Measurements from ENCODE around the gene TP63.

The TP63 gene

DNA sequence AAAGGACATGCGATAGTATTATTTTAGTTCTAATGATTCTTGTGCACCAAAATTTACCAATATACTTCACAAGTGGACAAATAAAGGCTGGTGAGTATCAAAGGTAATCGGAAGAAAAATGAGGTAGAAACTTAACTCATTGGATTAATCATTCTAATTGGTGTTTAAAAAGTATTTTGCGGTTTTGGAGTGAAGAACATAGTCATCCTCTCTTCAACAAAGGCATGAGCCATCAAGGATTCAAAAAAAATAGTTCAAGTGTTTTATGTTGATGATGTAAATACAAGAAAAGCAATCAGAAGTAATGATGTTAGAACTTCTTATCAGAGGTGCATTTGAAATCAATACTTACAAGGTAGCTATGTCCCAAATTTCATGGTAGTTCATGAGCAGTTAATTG is 268.0 kb downstream of the TP63 start:
- H3K79me1 ChIP-seq (replicated peaks; ENCODE audit: low read length, poor library complexity, severe bottlenecking): no peaks in the 10 kb centered on the region
- no peak overlapping the region for H3K14ac ChIP-seq (ENCODE audit: low read length in 2 of 2)
- H2BK12ac ChIP-seq (ENCODE audit: low read length in 2 of 2): no peak overlapping the region
- 92% methylated on average over 2 of the region's 3 CpGs for WGBS
- H2AK5ac ChIP-seq (ENCODE audit: low read length, severe bottlenecking): no peak overlapping the region
- no peak overlapping the region for H3K4me2 ChIP-seq (ENCODE audit: low read length, poor library complexity, severe bottlenecking)
- no peak overlapping the region for H4K8ac ChIP-seq (ENCODE audit: low read length)
- no peak overlapping the region for H2AFZ ChIP-seq (ENCODE audit: low read depth, low read length)
- H3K4me1 ChIP-seq (ENCODE audit: control insufficient read depth, insufficient read depth, low read depth, low read length): no peaks in the 10 kb centered on the region
- H2BK120ac ChIP-seq (ENCODE audit: low read depth, low read length): no peak overlapping the region
- no peak overlapping the region for H2BK15ac ChIP-seq (ENCODE audit: low read depth, poor library complexity, severe bottlenecking)
- no peak overlapping the region for H3K18ac ChIP-seq (ENCODE audit: low read depth in 1 of 2, low read length in 2 of 2)
- no peaks in the 10 kb centered on the region for H3K36me3 ChIP-seq (ENCODE audit: control insufficient read depth in 1 of 2, insufficient read depth in 2 of 2, low read depth in 1 of 2, low read length in 2 of 2)
- H3K4me3 ChIP-seq (ENCODE audit: insufficient read depth in 1 of 2, low read depth in 1 of 2, low read length in 2 of 2): no peak overlapping the region
- no peak overlapping the region for H3K23ac ChIP-seq (ENCODE audit: low read length in 2 of 2)
- H3K27me3 ChIP-seq (ENCODE audit: control insufficient read depth in 1 of 2, insufficient read depth in 1 of 2, low read length in 2 of 2): no peaks in the 10 kb centered on the region
- H2BK5ac ChIP-seq (ENCODE audit: low read depth, low read length, poor library complexity, severe bottlenecking): no peak overlapping the region
- no peak overlapping the region for H3K9ac ChIP-seq (ENCODE audit: low read length)
- no peak overlapping the region for H4K91ac ChIP-seq (ENCODE audit: low read length)
- H3K27ac ChIP-seq (ENCODE audit: low read length, poor library complexity, severe bottlenecking): no peak overlapping the region
- no peaks in the 10 kb centered on the region for H3K9me3 ChIP-seq (ENCODE audit: control insufficient read depth, low read length)
- no peak overlapping the region for H3K4ac ChIP-seq (ENCODE audit: low read depth in 1 of 2, low read length in 2 of 2)
- no peak for DNase-seq

DNA sequence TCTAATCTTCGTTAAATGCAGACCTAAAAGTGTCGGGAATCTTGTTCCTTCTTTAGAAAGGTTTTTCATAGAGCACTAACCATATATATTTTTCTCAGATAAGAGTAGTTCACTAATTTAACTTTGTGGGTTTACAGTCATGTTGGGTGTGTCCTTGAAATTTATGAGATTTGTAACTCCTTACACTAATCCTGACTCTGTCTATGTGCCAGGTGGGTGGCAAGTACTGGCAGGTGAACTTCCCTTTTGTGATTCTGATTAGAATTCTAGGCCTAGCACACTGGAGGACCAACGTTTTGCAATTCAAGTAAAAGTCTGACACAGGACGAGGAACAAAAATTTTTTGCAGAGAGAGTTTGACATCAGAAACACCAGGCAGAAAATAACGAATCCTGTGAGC is 269.4 kb downstream of the TP63 start:
- no peak overlapping the region for H3K4me3 ChIP-seq (ENCODE audit: insufficient read depth in 1 of 2, low read depth in 1 of 2, low read length in 2 of 2)
- H2BK12ac ChIP-seq (ENCODE audit: low read length in 2 of 2): no peak overlapping the region
- no peak overlapping the region for H3K4ac ChIP-seq (ENCODE audit: low read depth in 1 of 2, low read length in 2 of 2)
- no peak overlapping the region for H3K23ac ChIP-seq (ENCODE audit: low read length in 2 of 2)
- H4K8ac ChIP-seq (ENCODE audit: low read length): no peak overlapping the region
- H2AK5ac ChIP-seq (ENCODE audit: low read length, severe bottlenecking): no peak overlapping the region
- no peaks in the 10 kb centered on the region for H3K27me3 ChIP-seq (ENCODE audit: control insufficient read depth in 1 of 2, insufficient read depth in 1 of 2, low read length in 2 of 2)
- no peak overlapping the region for H4K91ac ChIP-seq (ENCODE audit: low read length)
- no peak overlapping the region for H3K27ac ChIP-seq (ENCODE audit: low read length, poor library complexity, severe bottlenecking)
- DNase-seq: no peak
- no peak overlapping the region for H2BK5ac ChIP-seq (ENCODE audit: low read depth, low read length, poor library complexity, severe bottlenecking)
- no peak overlapping the region for H2BK120ac ChIP-seq (ENCODE audit: low read depth, low read length)
- H3K4me1 ChIP-seq (ENCODE audit: control insufficient read depth, insufficient read depth, low read depth, low read length): no peaks in the 10 kb centered on the region
- no peak overlapping the region for H2AFZ ChIP-seq (ENCODE audit: low read depth, low read length)
- no peaks in the 10 kb centered on the region for H3K36me3 ChIP-seq (ENCODE audit: control insufficient read depth in 1 of 2, insufficient read depth in 2 of 2, low read depth in 1 of 2, low read length in 2 of 2)
- no peak overlapping the region for H3K14ac ChIP-seq (ENCODE audit: low read length in 2 of 2)
- H3K18ac ChIP-seq (ENCODE audit: low read depth in 1 of 2, low read length in 2 of 2): no peak overlapping the region
- WGBS: 53% methylated on average over 3 of the region's 5 CpGs
- no peak overlapping the region for H3K9ac ChIP-seq (ENCODE audit: low read length)
- no peak overlapping the region for H3K4me2 ChIP-seq (ENCODE audit: low read length, poor library complexity, severe bottlenecking)
- H3K9me3 ChIP-seq (ENCODE audit: control insufficient read depth, low read length): no peaks in the 10 kb centered on the region
- no peak overlapping the region for H2BK15ac ChIP-seq (ENCODE audit: low read depth, poor library complexity, severe bottlenecking)
- no peaks in the 10 kb centered on the region for H3K79me1 ChIP-seq (replicated peaks; ENCODE audit: low read length, poor library complexity, severe bottlenecking)

DNA sequence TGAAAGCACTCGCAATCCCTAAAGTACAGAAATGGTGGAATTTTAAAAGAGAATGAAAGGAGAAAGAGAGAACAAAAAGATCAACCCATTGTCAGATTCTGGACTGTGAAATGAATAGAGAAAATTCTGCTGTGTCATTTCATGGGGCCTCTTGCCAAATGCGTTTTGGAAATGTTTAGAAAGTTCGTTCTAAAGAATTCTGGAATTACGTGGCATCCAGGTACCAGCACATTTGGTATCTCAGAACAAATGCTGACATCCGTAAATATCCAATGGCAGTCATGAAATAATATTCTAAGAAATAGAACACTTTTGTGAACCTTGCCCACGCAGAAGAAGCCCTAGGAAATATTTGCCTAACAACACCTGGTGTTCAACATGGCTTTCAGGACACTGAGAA is 270.3 kb downstream of the TP63 start:
- H4K8ac ChIP-seq (ENCODE audit: low read length): no peak overlapping the region
- no peak overlapping the region for H3K4ac ChIP-seq (ENCODE audit: low read depth in 1 of 2, low read length in 2 of 2)
- no peak overlapping the region for H4K91ac ChIP-seq (ENCODE audit: low read length)
- H3K9me3 ChIP-seq (ENCODE audit: control insufficient read depth, low read length): no peaks in the 10 kb centered on the region
- H3K36me3 ChIP-seq (ENCODE audit: control insufficient read depth in 1 of 2, insufficient read depth in 2 of 2, low read depth in 1 of 2, low read length in 2 of 2): no peaks in the 10 kb centered on the region
- 89% methylated on average over 5 of the region's 6 CpGs for WGBS
- H3K9ac ChIP-seq (ENCODE audit: low read length): no peak overlapping the region
- DNase-seq: no peak
- no peaks in the 10 kb centered on the region for H3K27me3 ChIP-seq (ENCODE audit: control insufficient read depth in 1 of 2, insufficient read depth in 1 of 2, low read length in 2 of 2)
- H3K23ac ChIP-seq (ENCODE audit: low read length in 2 of 2): no peak overlapping the region
- H2BK120ac ChIP-seq (ENCODE audit: low read depth, low read length): no peak overlapping the region
- H3K79me1 ChIP-seq (replicated peaks; ENCODE audit: low read length, poor library complexity, severe bottlenecking): no peaks in the 10 kb centered on the region
- no peak overlapping the region for H2AFZ ChIP-seq (ENCODE audit: low read depth, low read length)
- H3K4me1 ChIP-seq (ENCODE audit: control insufficient read depth, insufficient read depth, low read depth, low read length): no peaks in the 10 kb centered on the region
- no peak overlapping the region for H3K27ac ChIP-seq (ENCODE audit: low read length, poor library complexity, severe bottlenecking)
- H3K4me2 ChIP-seq (ENCODE audit: low read length, poor library complexity, severe bottlenecking): no peak overlapping the region
- no peak overlapping the region for H3K4me3 ChIP-seq (ENCODE audit: insufficient read depth in 1 of 2, low read depth in 1 of 2, low read length in 2 of 2)
- no peak overlapping the region for H2BK12ac ChIP-seq (ENCODE audit: low read length in 2 of 2)
- no peak overlapping the region for H2BK5ac ChIP-seq (ENCODE audit: low read depth, low read length, poor library complexity, severe bottlenecking)
- no peak overlapping the region for H2AK5ac ChIP-seq (ENCODE audit: low read length, severe bottlenecking)
- H3K14ac ChIP-seq (ENCODE audit: low read length in 2 of 2): no peak overlapping the region
- H2BK15ac ChIP-seq (ENCODE audit: low read depth, poor library complexity, severe bottlenecking): no peak overlapping the region
- no peak overlapping the region for H3K18ac ChIP-seq (ENCODE audit: low read depth in 1 of 2, low read length in 2 of 2)

DNA sequence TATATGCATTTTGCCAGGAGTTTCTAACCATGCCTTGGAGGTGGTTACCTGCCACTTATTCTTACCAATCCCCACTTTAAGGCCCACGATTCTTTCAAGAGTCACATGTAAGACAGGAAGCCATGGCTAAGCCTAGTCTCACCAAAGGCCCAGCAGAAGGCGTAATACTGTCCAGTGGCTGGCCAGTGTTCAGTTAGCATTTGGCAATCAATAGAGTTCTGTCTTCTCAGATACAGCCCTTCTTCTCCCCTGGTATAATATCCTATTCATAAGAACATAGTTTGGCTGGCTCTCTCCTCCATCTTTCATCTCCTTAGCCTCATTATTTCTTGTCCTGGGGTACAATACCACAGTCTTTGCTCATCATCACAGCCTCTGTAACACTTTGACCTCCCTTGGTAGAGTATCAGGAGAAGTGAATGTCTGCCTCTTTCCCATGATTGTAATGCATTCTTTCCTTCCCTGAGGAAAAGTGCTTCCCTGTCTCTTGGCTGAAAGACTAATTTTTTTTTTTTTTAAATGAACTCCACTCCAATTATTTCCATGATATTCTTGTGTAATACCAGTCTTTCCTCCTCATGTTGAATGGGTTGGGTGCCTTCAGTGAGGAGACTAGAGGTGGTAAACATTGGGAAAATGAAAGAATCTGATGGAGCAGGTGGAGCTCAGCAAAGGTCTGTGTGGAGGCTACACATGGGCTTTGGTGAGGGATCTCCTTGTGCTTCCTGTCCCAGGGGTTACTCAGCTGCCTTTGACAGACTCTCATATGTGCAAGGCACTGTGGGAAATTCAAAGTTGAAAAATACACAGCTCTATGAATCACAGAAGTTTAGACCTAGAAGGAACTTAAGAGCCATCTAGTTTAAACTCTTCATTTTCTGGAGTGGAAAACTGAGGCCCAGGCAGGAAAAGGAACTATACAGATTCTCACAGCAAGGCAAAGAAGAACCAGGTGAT is 271.3 kb downstream of the TP63 start:
- H3K36me3 ChIP-seq (ENCODE audit: control insufficient read depth in 1 of 2, insufficient read depth in 2 of 2, low read depth in 1 of 2, low read length in 2 of 2): no peaks in the 10 kb centered on the region
- no peaks in the 10 kb centered on the region for H3K79me1 ChIP-seq (replicated peaks; ENCODE audit: low read length, poor library complexity, severe bottlenecking)
- no peak overlapping the region for H3K14ac ChIP-seq (ENCODE audit: low read length in 2 of 2)
- H3K9me3 ChIP-seq (ENCODE audit: control insufficient read depth, low read length): no peaks in the 10 kb centered on the region
- no peak overlapping the region for H2AK5ac ChIP-seq (ENCODE audit: low read length, severe bottlenecking)
- H3K23ac ChIP-seq (ENCODE audit: low read length in 2 of 2): no peak overlapping the region
- no peak overlapping the region for H4K91ac ChIP-seq (ENCODE audit: low read length)
- H4K8ac ChIP-seq (ENCODE audit: low read length): no peak overlapping the region
- no peak overlapping the region for H2BK12ac ChIP-seq (ENCODE audit: low read length in 2 of 2)
- H2BK120ac ChIP-seq (ENCODE audit: low read depth, low read length): no peak overlapping the region
- no peak overlapping the region for H2BK5ac ChIP-seq (ENCODE audit: low read depth, low read length, poor library complexity, severe bottlenecking)
- no peak overlapping the region for H3K18ac ChIP-seq (ENCODE audit: low read depth in 1 of 2, low read length in 2 of 2)
- no peak overlapping the region for H3K4me2 ChIP-seq (ENCODE audit: low read length, poor library complexity, severe bottlenecking)
- no peak overlapping the region for H3K4me3 ChIP-seq (ENCODE audit: insufficient read depth in 1 of 2, low read depth in 1 of 2, low read length in 2 of 2)
- no peaks in the 10 kb centered on the region for H3K4me1 ChIP-seq (ENCODE audit: control insufficient read depth, insufficient read depth, low read depth, low read length)
- H2AFZ ChIP-seq (ENCODE audit: low read depth, low read length): no peak overlapping the region
- no peak for DNase-seq
- no peak overlapping the region for H3K27ac ChIP-seq (ENCODE audit: low read length, poor library complexity, severe bottlenecking)
- no peak overlapping the region for H2BK15ac ChIP-seq (ENCODE audit: low read depth, poor library complexity, severe bottlenecking)
- no peak overlapping the region for H3K4ac ChIP-seq (ENCODE audit: low read depth in 1 of 2, low read length in 2 of 2)
- WGBS: 80% methylated on average over 2 of the region's 2 CpGs
- no peak overlapping the region for H3K9ac ChIP-seq (ENCODE audit: low read length)
- no peaks in the 10 kb centered on the region for H3K27me3 ChIP-seq (ENCODE audit: control insufficient read depth in 1 of 2, insufficient read depth in 1 of 2, low read length in 2 of 2)
